H9 (cell line): ENCODE results near the gene USP7. TPM values are rescaled to one million over a fixed set of nuclear protein-coding genes. Genes with fewer than 3 reads are reported as not detected.

Source experiments
- DNase-seq: peaks from one replicate; pipeline ENCODE4 v3.0.0-alpha.2; 2017
- H2AFZ ChIP-seq: one replicate; pipeline ENCODE4 v1.6.1; 2013; ENCODE audit warnings: mild to moderate bottlenecking, low read length, control low read depth, moderate library complexity
- H2AK5ac ChIP-seq: 2 replicates; pipeline ENCODE4 v1.6.1; 2013; ENCODE audit warnings: low read length, control low read depth, mixed read lengths; ENCODE audit not compliant: insufficient read length
- H2BK120ac ChIP-seq: one replicate; pipeline ENCODE4 v1.6.1; 2013; ENCODE audit warnings: low read depth, mild to moderate bottlenecking, low read length, control low read depth, inconsistent platforms; ENCODE audit not compliant: poor library complexity, severe bottlenecking
- H2BK12ac ChIP-seq: 2 replicates; pipeline ENCODE4 v1.6.1; 2013; ENCODE audit warnings: low read length, control low read depth, mixed read lengths, low read depth; ENCODE audit not compliant: insufficient read length
- H2BK15ac ChIP-seq: 2 replicates; pipeline ENCODE4 v1.6.1; 2013; ENCODE audit warnings: low read depth, low read length, control low read depth
- H2BK20ac ChIP-seq: one replicate; pipeline ENCODE4 v1.6.1; 2013; ENCODE audit warnings: low read depth, mild to moderate bottlenecking, low read length, control low read depth, inconsistent platforms; ENCODE audit not compliant: poor library complexity, severe bottlenecking
- H2BK5ac ChIP-seq: 2 replicates; pipeline ENCODE4 v1.6.1; 2013; ENCODE audit warnings: low read length, control low read depth, mixed read lengths; ENCODE audit not compliant: insufficient read length
- H3K14ac ChIP-seq: 2 replicates; pipeline ENCODE4 v1.6.1; 2013; ENCODE audit warnings: low read length, control low read depth; ENCODE audit not compliant: insufficient read depth
- H3K18ac ChIP-seq: 2 replicates; pipeline ENCODE4 v1.6.1; 2013; ENCODE audit warnings: low read depth, mild to moderate bottlenecking, mixed read lengths, low read length, control low read depth; ENCODE audit not compliant: insufficient read length
- H3K23ac ChIP-seq: 2 replicates; pipeline ENCODE4 v1.6.1; 2013; ENCODE audit warnings: low read length, control low read depth, mixed read lengths, low read depth; ENCODE audit not compliant: insufficient read length
- H3K23me2 ChIP-seq: 2 replicates; pipeline ENCODE4 v1.6.1; 2013; ENCODE audit warnings: low read depth, mild to moderate bottlenecking, mixed read lengths, low read length, control low read depth; ENCODE audit not compliant: insufficient read length, poor library complexity, severe bottlenecking
- H3K27ac ChIP-seq: 2 replicates; pipeline ENCODE4 v1.5.1; 2013; ENCODE audit warnings: low read length, control low read depth, mixed read lengths, low read depth; ENCODE audit not compliant: insufficient read length
- H3K27me3 ChIP-seq: 2 replicates; pipeline ENCODE4 v1.6.1; 2013; ENCODE audit warnings: low read length, control low read depth, inconsistent platforms; ENCODE audit not compliant: insufficient read depth
- H3K4ac ChIP-seq: 2 replicates; pipeline ENCODE4 v1.6.1; 2013; ENCODE audit warnings: low read depth, mild to moderate bottlenecking, control low read depth, inconsistent platforms, low read length, moderate library complexity
- H3K4me1 ChIP-seq: 2 replicates; pipeline ENCODE4 v1.6.1; 2013; ENCODE audit warnings: low read length, control low read depth, inconsistent platforms; ENCODE audit not compliant: insufficient read depth
- H3K4me2 ChIP-seq: 2 replicates; pipeline ENCODE4 v1.6.1; 2013; ENCODE audit warnings: low read length, control low read depth, mixed read lengths; ENCODE audit not compliant: insufficient read length, insufficient read depth
- H3K56ac ChIP-seq: 2 replicates; pipeline ENCODE4 v1.6.1; 2013; ENCODE audit warnings: low read depth, mild to moderate bottlenecking, mixed read lengths, low read length, control low read depth; ENCODE audit not compliant: insufficient read length
- H3K79me1 ChIP-seq: 2 replicates; pipeline ENCODE4 v1.6.1; 2013; ENCODE audit warnings: low read depth, mild to moderate bottlenecking, moderate library complexity, low read length, control low read depth, inconsistent platforms; ENCODE audit not compliant: insufficient read depth, poor library complexity, severe bottlenecking
- H3K79me2 ChIP-seq: 2 replicates; pipeline ENCODE4 v1.6.1; 2013; ENCODE audit warnings: low read length, control low read depth, inconsistent platforms; ENCODE audit not compliant: insufficient read depth
- H3K9ac ChIP-seq: 2 replicates; pipeline ENCODE4 v1.6.1; 2013; ENCODE audit warnings: low read length, control low read depth, mixed read lengths; ENCODE audit not compliant: insufficient read length; ENCODE audit errors: extremely low read depth
- H3K9me3 ChIP-seq: one replicate; pipeline ENCODE4 v1.6.1; 2013; ENCODE audit warnings: low read depth, low read length, inconsistent platforms; ENCODE audit not compliant: control insufficient read depth
- H3T11ph ChIP-seq: one replicate; pipeline ENCODE4 v1.6.1; 2013; ENCODE audit warnings: mild to moderate bottlenecking, low read length, control low read depth, inconsistent platforms
- H4K20me1 ChIP-seq: one replicate; pipeline ENCODE4 v1.6.1; 2013; ENCODE audit not compliant: control insufficient read depth, insufficient read length, insufficient read depth
- H4K5ac ChIP-seq: 2 replicates; pipeline ENCODE4 v1.6.1; 2013; ENCODE audit warnings: low read depth, mild to moderate bottlenecking, mixed read lengths, low read length, control low read depth; ENCODE audit not compliant: insufficient read length
- H4K8ac ChIP-seq: replicated peaks from 2 replicates; pipeline ENCODE4 v1.6.1; 2013; ENCODE audit warnings: low read length, control low read depth, mixed read lengths, low read depth; ENCODE audit not compliant: insufficient read length
- H4K91ac ChIP-seq: 2 replicates; pipeline ENCODE4 v1.6.1; 2013; ENCODE audit warnings: low read depth, mild to moderate bottlenecking, moderate library complexity, mixed read lengths, low read length, control low read depth; ENCODE audit not compliant: insufficient read length
- H3K27ac Mint-ChIP-seq, 3 experiments: 2 replicates in 2 of 3; 3 replicates in 1 of 3; pipeline ENCODE4 v1.8.0; 2020 to 2021; ENCODE audit warnings: mixed read lengths in 3 of 3, mild to moderate bottlenecking in 1 of 3, moderate library complexity in 1 of 3
- H3K27me3 Mint-ChIP-seq: 2 replicates; pipeline ENCODE4 v1.8.0; 2021; ENCODE audit warnings: low read depth, mild to moderate bottlenecking, moderate library complexity, mixed read lengths
- H3K36me3 Mint-ChIP-seq, 3 experiments: 2 replicates in 2 of 3; 3 replicates in 1 of 3; pipeline ENCODE4 v1.8.0; 2020 to 2021; ENCODE audit warnings: low read depth in 3 of 3, mixed read lengths in 3 of 3; ENCODE audit not compliant: insufficient read depth in 1 of 3
- H3K4me1 Mint-ChIP-seq, 2 experiments: 2 replicates each; pipeline ENCODE4 v1.8.0; 2020; ENCODE audit warnings: mixed read lengths in 2 of 2
- H3K4me3 Mint-ChIP-seq, 2 experiments: 2 replicates in 1 of 2; 3 replicates in 1 of 2; pipeline ENCODE4 v1.8.0; 2020 to 2021; ENCODE audit warnings: mild to moderate bottlenecking in 2 of 2, mixed read lengths in 2 of 2, moderate library complexity in 1 of 2
- H3K9me3 Mint-ChIP-seq, 2 experiments: 2 replicates in 1 of 2; 3 replicates in 1 of 2; pipeline ENCODE4 v1.8.0; 2020; ENCODE audit warnings: mild to moderate bottlenecking in 2 of 2, mixed read lengths in 2 of 2, moderate library complexity in 1 of 2
- WGBS: extraction: QIAGEN DNeasy Blood & Tissue Kit; methylation state at CpG from one replicate; pipeline ENCODE4 v1.1.7; 2013; ENCODE audit warnings: missing lambda C conversion rate, low lambda C conversion rate, mixed read lengths; ENCODE audit not compliant: insufficient read length; ENCODE audit errors: extremely low coverage; 5-methylcytosine and 5-hydroxymethylcytosine counted together
- total RNA-seq: library from RNA; stranded (reverse); gene quantifications from 2 replicates; pipeline ENCODE4 v1.2.1, GENCODE V29; 2021
- TF ChIP-seq, protein P1 (sequence below): fragments of 200-600 bp; sonication (generic); conservative IDR thresholded peaks from 3 replicates; pipeline ENCODE4 v1.8.0; 2021; ENCODE audit warnings: antibody characterized with exemption, mild to moderate bottlenecking

The USP7 gene
- total RNA-seq, 1 experiment from 2014 or later, result 192 TPM

DNA sequence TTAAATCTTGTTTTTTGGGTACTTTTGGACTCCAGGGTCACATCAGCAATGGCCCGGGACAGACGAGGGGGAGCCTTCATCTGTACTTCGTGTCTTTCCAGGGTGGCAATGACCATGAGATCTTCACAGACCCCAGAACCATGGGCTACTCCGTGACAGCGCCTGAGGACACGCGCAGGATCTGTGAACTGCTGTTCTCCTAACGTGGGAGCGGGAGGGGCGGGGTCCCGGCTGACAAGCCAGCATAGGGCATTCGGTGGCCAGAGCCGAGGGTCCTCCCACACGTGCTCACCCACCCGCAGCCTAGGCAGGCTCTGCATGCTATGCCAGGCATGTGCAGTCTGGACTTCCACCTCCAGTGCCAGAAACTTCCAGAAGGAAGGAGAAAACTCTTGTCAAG, 116.1 kb downstream of the USP7 start:
- H3T11ph ChIP-seq, result no peak overlapping the region
- no peak overlapping the region for H2BK20ac ChIP-seq
- H2BK5ac ChIP-seq, result no peak overlapping the region
- H3K23ac ChIP-seq, result no peak overlapping the region
- H2BK15ac ChIP-seq, result no peak overlapping the region
- Mint-ChIP-seq H3K9me3 (no peaks in the 10 kb centered on the region; a peak in 2 of 5 replicates), H3K27me3 (no peaks in the 10 kb centered on the region; the same call in 1 of the 2 replicates), H3K36me3 (peaks cover 29 to 74% (median 52%) of the 10 kb centered on the region in 3 experiments), H3K4me1 (peaks cover 31 to 38% of the 10 kb centered on the region in 2 experiments), H3K4me3 (no peak overlapping the region), H3K27ac (peak overlapping the region in 1 of 3 experiments; percentile 62; a peak in 1 of 7 replicates)
- H2BK120ac ChIP-seq, result no peak overlapping the region
- no peaks in the 10 kb centered on the region for H3K27me3 ChIP-seq
- H4K8ac ChIP-seq, result no peak overlapping the region
- no peak overlapping the region for H3K4me2 ChIP-seq
- no peak overlapping the region for H3K9ac ChIP-seq
- H3K56ac ChIP-seq, result no peak overlapping the region
- H2AK5ac ChIP-seq, result no peak overlapping the region
- H3K18ac ChIP-seq, result no peak overlapping the region
- no peak overlapping the region for H2AFZ ChIP-seq
- H3K4me1 ChIP-seq, result no peaks in the 10 kb centered on the region
- H3K14ac ChIP-seq, result no peak overlapping the region
- no peaks in the 10 kb centered on the region for H3K79me1 ChIP-seq
- H2BK12ac ChIP-seq, result no peak overlapping the region
- H4K91ac ChIP-seq, result no peak overlapping the region
- TF ChIP-seq, protein P1, sequence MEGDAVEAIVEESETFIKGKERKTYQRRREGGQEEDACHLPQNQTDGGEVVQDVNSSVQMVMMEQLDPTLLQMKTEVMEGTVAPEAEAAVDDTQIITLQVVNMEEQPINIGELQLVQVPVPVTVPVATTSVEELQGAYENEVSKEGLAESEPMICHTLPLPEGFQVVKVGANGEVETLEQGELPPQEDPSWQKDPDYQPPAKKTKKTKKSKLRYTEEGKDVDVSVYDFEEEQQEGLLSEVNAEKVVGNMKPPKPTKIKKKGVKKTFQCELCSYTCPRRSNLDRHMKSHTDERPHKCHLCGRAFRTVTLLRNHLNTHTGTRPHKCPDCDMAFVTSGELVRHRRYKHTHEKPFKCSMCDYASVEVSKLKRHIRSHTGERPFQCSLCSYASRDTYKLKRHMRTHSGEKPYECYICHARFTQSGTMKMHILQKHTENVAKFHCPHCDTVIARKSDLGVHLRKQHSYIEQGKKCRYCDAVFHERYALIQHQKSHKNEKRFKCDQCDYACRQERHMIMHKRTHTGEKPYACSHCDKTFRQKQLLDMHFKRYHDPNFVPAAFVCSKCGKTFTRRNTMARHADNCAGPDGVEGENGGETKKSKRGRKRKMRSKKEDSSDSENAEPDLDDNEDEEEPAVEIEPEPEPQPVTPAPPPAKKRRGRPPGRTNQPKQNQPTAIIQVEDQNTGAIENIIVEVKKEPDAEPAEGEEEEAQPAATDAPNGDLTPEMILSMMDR, result no peak
- no peak overlapping the region for H3K27ac ChIP-seq
- H4K5ac ChIP-seq, result no peak overlapping the region
- no CpG with 5 or more reads among the region's 15 CpGs for WGBS
- no peaks in the 10 kb centered on the region for H3K79me2 ChIP-seq
- no peaks in the 10 kb centered on the region for H3K23me2 ChIP-seq
- no peaks in the 10 kb centered on the region for H3K9me3 ChIP-seq
- peak; percentile 26 for DNase-seq
- no peak overlapping the region for H3K4ac ChIP-seq
- H4K20me1 ChIP-seq, result peaks cover 5% of the 10 kb centered on the region
